Measurements from ENCODE around the gene ASCL5.

ASCL5 gene

DNA sequence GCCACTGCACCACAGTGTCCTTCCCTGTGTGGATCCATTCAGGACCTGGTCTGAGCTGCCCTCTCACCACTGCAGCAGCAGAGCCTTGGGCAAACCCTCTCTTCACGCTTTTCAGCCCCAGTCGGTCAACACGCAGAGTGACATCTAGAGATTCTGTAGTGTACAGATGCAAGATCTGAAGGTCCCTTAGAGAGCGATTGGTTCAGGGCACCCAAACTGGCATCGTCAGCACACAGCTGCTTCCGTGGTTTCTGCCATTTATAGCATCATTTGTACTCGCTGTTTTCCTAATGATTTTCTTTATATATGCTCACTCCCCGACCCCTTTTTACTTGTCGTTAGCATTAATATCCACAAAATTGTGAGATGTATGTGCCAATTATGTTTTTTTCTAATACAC, 1.5 kb upstream of the ASCL5 start:
- Mint-ChIP-seq H3K9me3 (no peaks in the 10 kb centered on the region), H3K27ac (no peak overlapping the region), H3K4me3 (no peak overlapping the region), H3K4me1 (no peaks in the 10 kb centered on the region), H3K36me3 (peaks cover 6% of the 10 kb centered on the region)
- ATAC-seq = no peak
- DNase-seq (ENCODE audit: low spot score in 2 of 2) = no peak

DNA sequence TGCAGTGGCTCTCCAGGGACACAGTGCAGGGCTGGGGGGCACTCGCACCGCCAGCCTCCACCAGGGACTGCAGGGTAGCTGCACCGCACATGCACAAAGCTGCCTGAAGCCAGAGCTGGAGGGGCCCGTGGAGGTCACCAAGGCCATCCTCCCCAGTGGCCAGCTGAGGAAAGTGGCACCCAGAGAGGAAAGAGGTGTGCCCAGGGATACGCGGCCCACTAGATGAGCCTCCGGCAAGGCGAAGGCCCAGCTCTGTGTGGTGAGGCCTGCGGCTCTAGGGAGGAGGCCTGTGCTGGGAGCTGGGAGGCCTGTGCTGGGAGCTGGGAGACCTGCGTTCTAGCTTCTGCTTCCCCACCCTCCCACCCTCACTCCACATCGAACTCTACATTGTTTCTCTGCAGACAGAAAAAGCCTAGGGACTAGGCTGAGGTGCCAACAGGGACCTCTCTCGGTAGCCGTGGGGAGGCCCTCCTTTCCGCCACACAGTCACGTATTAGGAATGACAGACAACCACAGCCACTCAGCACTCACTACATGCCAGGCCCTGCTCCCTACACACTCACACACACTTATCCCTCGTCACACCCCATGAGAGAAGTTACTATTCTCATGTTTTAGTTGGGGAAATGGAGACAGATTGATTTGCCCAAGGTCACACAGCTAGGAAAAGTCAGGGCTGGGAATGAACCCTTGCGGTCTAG, 921 bp upstream of the ASCL5 start:
- H3K4me3 Mint-ChIP-seq = no peak overlapping the region
- H3K36me3 Mint-ChIP-seq = peaks cover 6% of the 10 kb centered on the region
- DNase-seq (ENCODE audit: low spot score in 2 of 2) (no peak), ATAC-seq (no peak)
- H3K9me3 Mint-ChIP-seq = no peaks in the 10 kb centered on the region
- H3K27ac Mint-ChIP-seq = no peak overlapping the region
- no peaks in the 10 kb centered on the region for H3K4me1 Mint-ChIP-seq

DNA sequence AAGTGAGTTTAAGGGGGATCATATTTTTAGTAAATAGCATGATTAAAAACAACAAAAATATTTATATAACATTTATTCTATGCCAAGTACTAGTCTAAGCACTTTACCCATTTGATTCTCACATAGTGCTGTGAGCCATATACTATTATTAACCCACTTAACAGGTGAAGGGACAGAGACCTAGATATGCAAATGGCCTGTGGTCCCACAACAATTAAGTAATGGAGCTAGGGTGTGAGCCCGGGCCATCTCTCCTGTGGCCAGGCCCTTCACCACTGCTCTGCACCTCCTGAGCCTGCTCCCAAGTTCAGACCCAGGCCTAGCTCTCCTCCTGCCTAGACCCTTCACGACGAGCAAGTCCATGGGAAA, 537 bp downstream of the ASCL5 start:
- DNase-seq (ENCODE audit: low spot score in 2 of 2) (no peak), ATAC-seq (no peak)
- Mint-ChIP-seq H3K9me3 (no peaks in the 10 kb centered on the region), H3K27ac (no peak overlapping the region), H3K4me1 (no peaks in the 10 kb centered on the region), H3K36me3 (peaks cover 6% of the 10 kb centered on the region), H3K4me3 (no peak overlapping the region)

DNA sequence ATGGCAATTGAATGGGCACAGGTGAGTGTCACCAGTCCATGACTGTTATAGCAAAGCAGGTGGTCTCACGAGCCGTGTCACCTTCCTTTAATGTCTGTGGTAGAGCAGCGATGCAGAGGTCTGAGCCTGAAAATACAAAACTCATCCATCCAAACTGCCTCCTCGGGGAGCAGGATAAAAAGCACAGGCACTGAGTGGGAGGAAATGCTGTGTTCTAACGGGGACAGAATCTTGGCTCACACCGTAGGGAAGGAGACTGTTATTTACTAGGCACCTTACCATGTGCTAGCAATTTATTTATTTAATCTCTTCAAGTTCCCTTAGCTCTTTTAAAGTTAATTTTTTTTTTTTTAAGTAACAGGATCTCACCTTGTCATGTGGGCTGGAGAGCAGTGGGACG, 1.2 kb downstream of the ASCL5 start:
- DNase-seq (ENCODE audit: low spot score in 2 of 2) (no peak), ATAC-seq (no peak)
- no peaks in the 10 kb centered on the region for H3K9me3 Mint-ChIP-seq
- H3K4me3 Mint-ChIP-seq = no peak overlapping the region
- no peak overlapping the region for H3K27ac Mint-ChIP-seq
- peaks cover 6% of the 10 kb centered on the region for H3K36me3 Mint-ChIP-seq
- H3K4me1 Mint-ChIP-seq = no peaks in the 10 kb centered on the region

DNA sequence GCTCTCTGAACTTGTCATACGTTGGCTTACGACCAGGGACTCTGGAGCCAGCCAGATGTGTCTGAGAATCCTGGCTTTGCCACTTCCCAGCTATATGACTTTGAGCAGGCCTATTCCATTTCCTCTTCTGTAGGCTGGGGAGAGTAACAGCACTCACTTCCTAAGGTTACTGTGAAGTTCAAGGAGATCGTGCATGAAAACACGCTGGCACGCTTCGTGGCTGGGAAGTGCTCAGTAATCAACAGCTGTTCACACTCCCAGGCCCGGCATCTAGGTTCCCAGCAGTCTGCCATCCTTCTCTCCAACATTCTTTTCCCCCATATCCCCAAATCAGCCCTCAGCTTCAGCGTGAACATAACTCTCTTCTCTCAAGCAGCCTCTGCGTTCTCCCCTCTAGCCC, 2.0 kb downstream of the ASCL5 start:
- DNase-seq (ENCODE audit: low spot score in 2 of 2) (no peak), ATAC-seq (no peak)
- H3K4me3 Mint-ChIP-seq = no peak overlapping the region
- H3K36me3 Mint-ChIP-seq = peaks cover 6% of the 10 kb centered on the region
- H3K27ac Mint-ChIP-seq = no peak overlapping the region
- H3K9me3 Mint-ChIP-seq = no peaks in the 10 kb centered on the region
- no peaks in the 10 kb centered on the region for H3K4me1 Mint-ChIP-seq

DNA sequence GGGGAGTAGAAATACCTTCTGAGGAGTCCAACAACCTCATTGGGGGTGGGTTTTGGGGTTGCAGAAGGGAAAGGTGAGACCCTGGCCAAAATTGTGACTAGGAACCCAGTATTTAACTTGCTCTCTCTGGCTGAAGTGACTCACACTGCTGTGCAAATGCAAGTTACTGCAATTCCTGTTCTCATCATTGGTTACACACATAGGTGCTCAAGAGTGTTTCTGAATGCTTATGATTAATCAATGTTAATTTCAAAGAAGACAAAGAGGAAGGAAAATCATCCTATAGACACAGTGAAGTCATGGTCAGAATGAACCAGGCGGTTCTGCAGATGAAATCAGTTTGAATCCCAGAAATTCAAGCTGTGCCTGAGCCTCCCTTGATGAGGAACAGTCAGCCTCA, 3.1 kb downstream of the ASCL5 start:
- DNase-seq (ENCODE audit: low spot score in 2 of 2) (no peak), ATAC-seq (no peak)
- no peaks in the 10 kb centered on the region for H3K9me3 Mint-ChIP-seq
- H3K36me3 Mint-ChIP-seq = peaks cover 6% of the 10 kb centered on the region
- no peak overlapping the region for H3K27ac Mint-ChIP-seq
- H3K4me1 Mint-ChIP-seq = no peaks in the 10 kb centered on the region
- no peak overlapping the region for H3K4me3 Mint-ChIP-seq

DNA sequence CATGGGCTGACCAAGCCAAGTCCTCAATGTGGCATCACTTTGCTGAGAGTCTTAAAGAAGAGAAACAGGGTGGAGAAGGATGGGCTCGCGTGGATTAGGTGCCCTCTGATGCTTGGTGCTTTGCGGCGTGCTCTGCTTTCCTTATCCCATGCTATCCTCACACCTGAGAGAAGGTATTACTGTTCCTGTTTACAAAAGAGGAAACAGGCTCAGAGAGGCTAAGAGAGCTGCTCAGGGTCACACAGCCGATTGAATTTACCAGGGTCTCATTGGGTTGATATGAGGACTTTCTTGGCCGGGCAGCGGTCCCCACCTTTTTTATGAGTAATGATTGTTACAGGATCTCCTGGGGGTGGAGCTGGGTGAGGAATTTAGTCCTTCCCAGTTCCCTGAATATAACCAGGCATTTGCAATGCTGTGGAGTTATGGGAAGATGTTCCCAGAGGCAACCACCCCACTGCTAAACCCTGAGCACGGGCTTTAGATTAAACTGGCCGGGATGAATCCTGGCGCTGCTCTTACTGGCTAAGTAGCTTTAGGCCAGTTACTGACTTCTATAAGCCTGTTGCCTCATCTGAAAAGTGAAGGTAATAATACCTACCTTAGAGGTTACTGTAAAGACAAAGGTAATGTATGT, 4.5 kb downstream of the ASCL5 start:
- no peak for DNase-seq (ENCODE audit: low spot score in 2 of 2)
- Mint-ChIP-seq H3K27ac (no peak overlapping the region), H3K36me3 (no peaks in the 10 kb centered on the region), H3K4me3 (no peak overlapping the region), H3K4me1 (no peaks in the 10 kb centered on the region), H3K9me3 (no peaks in the 10 kb centered on the region)
- ATAC-seq = no peak

DNA sequence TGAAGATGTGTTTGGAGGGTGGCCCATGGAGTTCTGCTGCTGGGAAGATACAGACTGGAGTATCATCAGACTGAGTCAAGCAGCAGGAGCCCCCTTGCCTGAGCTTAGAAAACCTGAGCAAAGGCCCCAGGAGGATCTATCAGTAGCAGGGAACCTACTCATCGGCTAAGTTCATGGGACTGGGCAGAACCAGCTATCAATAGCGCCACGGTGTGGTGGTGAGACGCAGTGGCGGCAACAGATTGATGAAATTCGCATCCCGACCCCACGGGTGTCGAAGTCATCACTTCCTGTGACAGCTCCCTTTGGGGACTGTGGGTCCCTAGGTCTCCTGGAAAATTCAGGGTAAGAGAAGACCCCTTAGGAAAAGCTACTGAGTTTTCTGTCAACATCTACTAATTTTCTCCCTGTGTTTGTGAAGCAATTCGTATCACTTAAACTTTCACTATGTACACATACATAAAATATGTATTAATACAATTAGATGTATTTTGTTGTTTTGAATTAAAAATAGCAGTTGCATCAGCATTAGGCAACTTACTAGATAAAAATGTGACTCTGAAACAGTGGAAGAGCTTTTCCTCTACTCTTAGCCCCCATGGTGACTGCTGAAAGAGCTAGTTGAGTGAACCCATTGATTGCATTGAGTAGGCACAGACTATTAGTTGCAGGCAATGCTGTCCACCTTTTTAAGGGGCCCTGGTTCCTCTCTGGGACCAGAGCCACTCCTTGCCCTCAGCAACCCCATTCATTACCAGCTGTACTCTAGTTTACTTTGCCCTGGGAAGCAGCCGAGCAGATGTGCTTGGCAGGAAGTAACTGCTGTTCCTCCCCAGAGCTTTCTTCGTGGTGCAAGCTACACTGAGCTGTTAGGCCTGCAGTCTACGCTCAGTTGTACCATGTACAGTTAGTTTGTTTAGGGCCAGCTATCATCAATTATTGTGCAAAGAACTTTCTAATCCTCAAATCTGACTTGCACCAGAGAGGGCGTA, 7.5 kb downstream of the ASCL5 start:
- H3K9me3 Mint-ChIP-seq = no peaks in the 10 kb centered on the region
- H3K27ac Mint-ChIP-seq = no peak overlapping the region
- no peaks in the 10 kb centered on the region for H3K36me3 Mint-ChIP-seq
- ATAC-seq = peak; percentile 45
- peaks cover 6% of the 10 kb centered on the region for H3K4me1 Mint-ChIP-seq
- peak; percentile 33 to 75 for DNase-seq (ENCODE audit: low spot score in 2 of 2)
- no peak overlapping the region for H3K4me3 Mint-ChIP-seq

DNA sequence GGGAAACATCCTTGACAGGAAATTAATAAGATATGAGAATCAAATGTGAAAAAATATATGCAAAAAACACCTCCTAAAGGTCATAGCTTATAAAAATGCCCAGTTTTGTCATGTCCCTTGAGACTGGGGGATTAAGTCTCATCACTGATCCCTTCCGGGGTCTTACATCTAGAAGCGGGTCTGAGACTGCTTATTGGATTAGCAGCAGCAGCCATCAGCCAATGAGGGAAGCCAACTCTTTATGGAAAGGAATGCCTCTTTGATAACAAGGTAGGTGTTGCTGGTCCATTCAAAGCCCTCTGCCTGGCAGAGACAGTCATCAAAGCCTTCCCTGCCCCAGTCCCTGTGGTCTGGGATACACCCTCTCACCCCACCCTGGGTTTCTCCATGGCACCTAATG, 10.9 kb downstream of the ASCL5 start:
- Mint-ChIP-seq H3K36me3 (no peaks in the 10 kb centered on the region), H3K4me1 (peaks cover 13% of the 10 kb centered on the region), H3K9me3 (no peaks in the 10 kb centered on the region), H3K27ac (no peak overlapping the region), H3K4me3 (no peak overlapping the region)
- ATAC-seq (no peak), DNase-seq (ENCODE audit: low spot score in 2 of 2) (no peak)

DNA sequence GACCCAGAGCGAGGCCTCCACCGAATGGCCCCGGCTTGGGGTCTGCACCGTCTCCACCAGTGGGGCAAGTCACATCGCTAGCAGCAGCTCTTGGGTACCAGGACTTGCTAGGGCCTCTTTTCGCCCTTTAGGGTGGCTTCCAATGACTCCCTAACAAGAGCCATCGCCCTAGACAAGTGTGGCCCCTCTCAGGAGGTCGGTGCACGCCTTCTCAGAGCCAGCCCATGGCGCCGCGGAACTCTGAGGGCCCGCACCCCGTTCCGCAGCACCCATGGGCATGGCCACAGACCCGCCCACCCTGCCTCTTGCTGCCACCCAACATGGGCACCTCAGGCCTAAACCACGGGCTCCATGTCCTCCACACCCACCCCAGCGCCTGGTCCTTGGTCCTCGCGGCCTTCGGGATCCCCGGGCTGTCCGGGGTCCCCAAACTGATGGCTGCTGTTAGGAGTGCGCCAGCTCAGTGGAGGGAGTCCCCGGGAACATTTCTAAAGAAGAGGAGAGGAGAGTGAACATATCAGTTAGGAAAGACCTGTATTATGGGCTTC, 11.5 kb downstream of the ASCL5 start:
- Mint-ChIP-seq H3K36me3 (no peaks in the 10 kb centered on the region), H3K9me3 (no peaks in the 10 kb centered on the region), H3K4me1 (peaks cover 13% of the 10 kb centered on the region), H3K27ac (no peak overlapping the region), H3K4me3 (peak overlapping the region; percentile 86)
- ATAC-seq = no peak
- no peak for DNase-seq (ENCODE audit: low spot score in 2 of 2)

DNA sequence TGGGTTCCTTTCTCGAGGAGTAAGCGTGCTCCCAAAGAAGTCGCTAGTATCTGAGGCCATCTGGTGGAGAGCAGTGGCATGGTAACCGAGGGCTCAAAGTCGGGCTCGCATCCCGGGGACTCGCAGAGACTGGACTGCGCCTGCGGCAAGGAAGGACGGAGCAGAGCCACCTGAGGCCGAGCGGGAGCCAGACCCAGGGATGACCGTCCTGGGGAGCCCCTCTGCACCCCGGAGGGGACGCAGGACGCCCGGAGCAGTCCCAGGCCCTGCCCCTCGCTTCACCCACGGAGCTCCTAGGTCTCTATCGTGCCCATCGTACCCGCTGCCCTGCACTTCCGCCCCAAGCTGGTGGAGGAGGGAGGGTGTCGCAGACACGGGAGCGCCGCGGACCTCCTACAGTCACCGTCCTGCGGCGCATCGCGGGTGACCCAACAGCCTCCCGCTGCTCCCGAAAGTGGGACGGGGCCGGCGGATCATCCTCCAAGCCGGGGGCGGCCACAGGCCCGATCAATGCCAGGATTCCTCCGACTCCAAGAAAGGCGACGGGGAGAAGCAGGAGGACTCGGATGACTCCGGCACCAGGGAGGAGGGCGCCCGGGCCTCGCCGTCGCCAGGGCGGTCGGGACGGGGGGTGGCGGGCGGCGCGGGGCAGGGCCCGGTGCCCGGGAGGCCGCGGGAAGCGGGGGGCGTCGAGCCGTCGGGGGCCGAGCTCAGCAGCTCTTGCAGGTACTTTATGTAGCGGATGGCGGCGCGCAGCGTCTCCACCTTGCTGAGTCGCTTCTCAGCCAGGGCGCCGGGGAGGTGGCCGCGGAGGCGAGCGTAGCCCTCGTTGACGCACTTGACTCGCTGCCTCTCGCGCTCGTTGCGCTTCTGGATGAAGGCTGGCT, 12.5 kb downstream of the ASCL5 start:
- H3K4me1 Mint-ChIP-seq = peaks cover 13% of the 10 kb centered on the region
- H3K4me3 Mint-ChIP-seq = peak overlapping the region; percentile 86
- no peaks in the 10 kb centered on the region for H3K9me3 Mint-ChIP-seq
- H3K36me3 Mint-ChIP-seq = no peaks in the 10 kb centered on the region
- peak overlapping the region; percentile 88 for H3K27ac Mint-ChIP-seq
- DNase-seq (ENCODE audit: low spot score in 2 of 2) (peak; percentile 70 to 90), ATAC-seq (peak; percentile 91)

DNA sequence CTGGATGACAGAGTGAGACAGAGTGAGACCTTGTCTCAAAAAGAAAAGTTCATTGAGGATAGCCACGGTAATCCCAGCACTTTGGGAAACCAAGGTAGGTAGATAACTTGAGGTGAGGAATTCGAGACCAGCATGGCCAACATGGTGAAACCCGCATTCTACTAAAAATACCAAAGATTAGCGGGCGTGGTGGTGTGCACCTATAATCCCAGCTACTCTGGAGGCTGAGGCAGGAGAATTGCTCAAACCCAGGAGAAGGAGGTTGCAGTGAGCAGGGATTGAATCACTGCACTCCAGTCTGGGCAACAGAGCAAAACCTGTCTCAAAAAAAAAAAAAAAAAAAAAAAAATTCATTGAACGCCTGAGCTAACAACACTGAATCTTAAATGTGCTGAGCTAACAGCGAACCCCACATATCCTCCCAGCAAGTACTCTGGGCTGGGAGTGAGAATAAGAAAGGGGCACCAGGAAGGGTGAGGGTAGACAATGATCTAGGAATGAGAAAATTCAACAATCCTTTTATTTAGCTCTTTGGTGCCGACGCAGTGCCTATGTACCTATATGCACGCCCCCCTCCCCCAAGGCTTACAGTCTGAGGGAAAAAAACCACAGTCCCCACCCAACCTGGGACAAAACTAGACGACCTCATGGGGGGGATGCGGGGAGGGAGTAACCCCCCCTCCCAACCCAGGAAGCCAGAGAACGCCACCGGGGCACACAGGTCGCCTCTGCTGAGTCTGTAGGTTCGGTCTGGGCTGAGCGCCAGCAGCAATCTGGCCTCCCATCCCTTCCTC, 13.3 kb downstream of the ASCL5 start:
- Mint-ChIP-seq H3K27ac (peak overlapping the region; percentile 88), H3K36me3 (no peaks in the 10 kb centered on the region), H3K9me3 (no peaks in the 10 kb centered on the region), H3K4me1 (peaks cover 13% of the 10 kb centered on the region), H3K4me3 (peak overlapping the region; percentile 86)
- DNase-seq (ENCODE audit: low spot score in 2 of 2) (no peak), ATAC-seq (no peak)

DNA sequence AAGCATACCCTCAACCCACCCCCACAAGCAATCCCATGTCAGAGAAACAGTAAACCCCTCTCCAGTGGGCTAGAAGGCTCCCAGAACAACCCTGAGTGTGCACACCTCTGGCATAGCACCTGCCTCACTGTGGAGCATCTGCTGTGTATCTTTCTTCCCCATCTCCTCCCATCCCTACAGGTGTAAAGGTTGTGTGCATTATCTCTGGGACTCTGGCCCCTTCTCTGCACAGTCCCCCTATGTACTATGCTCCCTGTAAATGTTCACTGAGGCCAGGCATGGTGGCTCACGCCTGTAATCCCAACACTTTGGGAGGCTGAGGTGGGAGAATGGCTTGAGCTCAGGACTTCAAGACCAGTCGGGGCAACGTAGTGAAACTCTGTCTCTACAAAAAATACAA, 14.1 kb downstream of the ASCL5 start:
- H3K27ac Mint-ChIP-seq = peak overlapping the region; percentile 23
- H3K4me1 Mint-ChIP-seq = peaks cover 13% of the 10 kb centered on the region
- ATAC-seq (no peak), DNase-seq (ENCODE audit: low spot score in 2 of 2) (no peak)
- H3K36me3 Mint-ChIP-seq = no peaks in the 10 kb centered on the region
- H3K9me3 Mint-ChIP-seq = no peaks in the 10 kb centered on the region
- H3K4me3 Mint-ChIP-seq = peak overlapping the region; percentile 86

DNA sequence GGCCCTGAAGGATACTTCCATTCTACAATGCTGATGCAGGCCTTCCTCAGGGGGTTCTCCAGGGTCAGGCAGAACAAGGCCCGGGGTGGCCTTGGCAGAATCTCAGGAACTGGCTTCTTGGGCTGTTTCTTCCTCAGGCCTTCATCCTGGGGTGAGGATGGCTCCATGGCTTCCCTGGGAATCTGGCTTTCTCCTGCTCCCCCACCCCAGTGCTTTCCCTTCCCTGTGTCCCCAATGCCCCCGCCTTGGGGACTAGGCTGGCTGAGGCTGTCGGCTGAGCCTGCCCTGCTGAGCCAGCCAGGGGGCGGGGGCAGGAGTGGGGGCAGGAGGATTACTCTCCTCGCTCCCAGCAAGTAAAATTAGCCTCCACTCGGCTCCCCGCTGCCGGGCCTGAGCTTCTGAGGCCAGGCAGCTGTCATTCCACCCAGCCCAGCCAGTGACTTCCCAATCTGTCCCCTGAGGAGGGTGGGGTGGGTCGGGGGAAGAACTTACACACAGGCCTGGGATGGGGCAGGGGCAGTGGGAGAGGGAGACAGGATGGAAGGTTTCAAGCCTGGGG, 14.7 kb downstream of the ASCL5 start, which contains the start of gene CACNA1S:
TSS of gene CACNA1S (minus strand) at position 254 of the 559 bp plus-strand sequence. CDS start at position 167, 87 bp downstream.
- Mint-ChIP-seq H3K4me3 (peak within 1 kb of the TSS; percentile 86), H3K4me1 (peaks cover 13% of the 10 kb centered on the region), H3K9me3 (no peaks in the 10 kb centered on the region), H3K36me3 (no peaks in the 10 kb centered on the region), H3K27ac (peak within 1 kb of the TSS; percentile 23)
- ATAC-seq (no peak), DNase-seq (ENCODE audit: low spot score in 2 of 2) (no peak)

Data from stimulated activated effector memory CD8-positive, alpha-beta T cell treated with anti-CD3 and anti-CD28 coated beads, Interleukin-12 subunit alpha, Interleukin-12 subunit beta, amount 100 ng/mL, for 72 hours (primary cell).